ENCODE data around the gene SPECC1.
A peak's percentile ranks its signal among the peaks of the same experiment; 100 is the strongest.

SPECC1 gene

DNA sequence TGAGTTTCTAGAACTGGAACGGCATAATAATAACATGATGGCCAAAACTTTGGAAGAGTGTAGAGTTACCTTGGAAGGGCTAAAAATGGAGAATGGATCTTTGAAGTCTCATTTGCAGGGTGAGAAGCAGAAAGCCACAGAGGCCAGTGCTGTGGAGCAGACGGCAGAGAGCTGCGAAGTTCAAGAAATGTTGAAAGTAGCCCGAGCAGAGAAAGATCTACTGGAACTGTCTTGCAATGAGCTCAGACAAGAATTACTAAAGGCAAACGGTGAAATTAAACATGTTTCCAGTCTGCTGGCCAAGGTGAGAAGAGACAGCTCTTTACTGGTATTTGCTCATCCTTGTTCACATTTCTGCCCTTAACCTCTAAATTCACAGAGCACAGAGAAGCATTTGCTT is 196.4 kb downstream of the SPECC1 start:
- H3K4me3 Mint-ChIP-seq, result no peak overlapping the region
- ATAC-seq (no peak), DNase-seq (ENCODE audit: low spot score in 2 of 2) (no peak)
- H3K36me3 Mint-ChIP-seq, result no peaks in the 10 kb centered on the region
- H3K4me1 Mint-ChIP-seq, result peaks cover 11% of the 10 kb centered on the region
- no peaks in the 10 kb centered on the region for H3K9me3 Mint-ChIP-seq
- no peak overlapping the region for H3K27ac Mint-ChIP-seq

- peaks cover 11% of the 10 kb centered on the region for H3K4me1 Mint-ChIP-seq
- no peaks in the 10 kb centered on the region for H3K36me3 Mint-ChIP-seq
- no peak overlapping the region for H3K27ac Mint-ChIP-seq
- DNase-seq (ENCODE audit: low spot score in 2 of 2), result no peak
- peak; percentile 39 for ATAC-seq
- no peak overlapping the region for H3K4me3 Mint-ChIP-seq
- H3K9me3 Mint-ChIP-seq, result no peaks in the 10 kb centered on the region
Measured at GRCh38 chr17:20206068-20206467, 196.9 kb downstream of the SPECC1 start.

- Mint-ChIP-seq H3K4me1 (peaks cover 11% of the 10 kb centered on the region), H3K36me3 (no peaks in the 10 kb centered on the region), H3K9me3 (no peaks in the 10 kb centered on the region), H3K27ac (no peak overlapping the region), H3K4me3 (no peak overlapping the region)
- ATAC-seq, result no peak
- DNase-seq (ENCODE audit: low spot score in 2 of 2), result no peak
Measured at GRCh38 chr17:20206591-20206990, 197.4 kb downstream of the SPECC1 start.

DNA sequence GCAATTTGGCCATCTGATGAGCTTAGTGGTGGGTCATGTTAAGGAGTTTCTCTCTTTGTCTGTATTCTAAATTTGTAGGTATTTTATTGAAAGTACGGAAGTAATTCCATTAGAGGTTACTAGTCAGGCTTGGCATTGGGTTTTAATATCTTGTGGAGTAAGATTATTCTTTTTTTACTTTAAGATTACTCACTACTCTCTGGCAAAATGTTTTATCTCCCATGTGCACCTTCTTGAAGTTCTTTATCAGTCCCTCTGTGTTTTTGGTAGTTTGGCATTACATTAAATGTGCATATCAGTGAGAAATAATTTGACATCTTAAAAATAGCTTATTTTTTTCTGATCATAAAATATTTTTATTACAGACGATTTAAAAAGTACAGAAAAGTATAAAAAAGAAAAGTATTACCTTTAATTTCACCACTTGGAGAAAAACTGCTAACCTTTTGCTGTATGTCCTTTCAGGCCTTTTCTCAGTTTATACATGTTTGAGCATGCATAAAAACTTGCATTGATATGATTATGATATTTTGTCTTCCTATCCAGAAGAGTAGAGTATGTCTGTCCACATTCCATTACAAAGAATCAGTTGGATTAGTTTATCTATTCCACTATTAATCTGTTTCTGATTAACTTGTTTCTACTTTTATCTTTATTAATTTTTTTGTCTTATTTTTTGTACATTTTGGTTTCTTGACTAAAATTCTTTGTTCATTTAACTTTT is 198.3 kb downstream of the SPECC1 start:
- Mint-ChIP-seq H3K27ac (no peak overlapping the region), H3K4me1 (peaks cover 11% of the 10 kb centered on the region), H3K9me3 (no peaks in the 10 kb centered on the region), H3K36me3 (no peaks in the 10 kb centered on the region), H3K4me3 (no peak overlapping the region)
- DNase-seq (ENCODE audit: low spot score in 2 of 2), result no peak
- ATAC-seq, result no peak

- peaks cover 10% of the 10 kb centered on the region for H3K4me1 Mint-ChIP-seq
- ATAC-seq, result no peak
- no peaks in the 10 kb centered on the region for H3K36me3 Mint-ChIP-seq
Measured at GRCh38 chr17:20208717-20209116, 199.6 kb downstream of the SPECC1 start.

GRCh38 chr17:20210180-20210579 is 201.0 kb downstream of the SPECC1 start:
- Mint-ChIP-seq H3K4me1 (peaks cover 6% of the 10 kb centered on the region), H3K36me3 (no peaks in the 10 kb centered on the region), H3K4me3 (no peak overlapping the region), H3K27ac (no peak overlapping the region), H3K9me3 (no peaks in the 10 kb centered on the region)
- no peak for ATAC-seq
- DNase-seq (ENCODE audit: low spot score in 2 of 2), result no peak

More at GRCh38 chr17:20208717-20209116, 199.6 kb downstream of the SPECC1 start:
- no peak for DNase-seq (ENCODE audit: low spot score in 2 of 2)
- Mint-ChIP-seq H3K27ac (no peak overlapping the region), H3K4me3 (no peak overlapping the region), H3K9me3 (no peaks in the 10 kb centered on the region)

- ATAC-seq (no peak), DNase-seq (ENCODE audit: low spot score in 2 of 2) (no peak)
- H3K4me3 Mint-ChIP-seq, result no peak overlapping the region
- no peaks in the 10 kb centered on the region for H3K36me3 Mint-ChIP-seq
- no peak overlapping the region for H3K27ac Mint-ChIP-seq
- peaks cover 6% of the 10 kb centered on the region for H3K4me1 Mint-ChIP-seq
- no peaks in the 10 kb centered on the region for H3K9me3 Mint-ChIP-seq
Measured at GRCh38 chr17:20210614-20211013, 201.5 kb downstream of the SPECC1 start.

GRCh38 chr17:20211246-20211645 is 202.1 kb downstream of the SPECC1 start:
- no peaks in the 10 kb centered on the region for H3K9me3 Mint-ChIP-seq

GRCh38 chr17:20213449-20213848 is 204.3 kb downstream of the SPECC1 start:
- no peak overlapping the region for H3K27ac Mint-ChIP-seq
- DNase-seq (ENCODE audit: low spot score in 2 of 2), result no peak
- no peaks in the 10 kb centered on the region for H3K4me1 Mint-ChIP-seq
- no peaks in the 10 kb centered on the region for H3K9me3 Mint-ChIP-seq
- ATAC-seq, result no peak
- H3K36me3 Mint-ChIP-seq, result no peaks in the 10 kb centered on the region
- no peak overlapping the region for H3K4me3 Mint-ChIP-seq

More at GRCh38 chr17:20211246-20211645, 202.1 kb downstream of the SPECC1 start:
- DNase-seq (ENCODE audit: low spot score in 2 of 2) (no peak), ATAC-seq (no peak)
- H3K36me3 Mint-ChIP-seq, result no peaks in the 10 kb centered on the region
- H3K4me3 Mint-ChIP-seq, result no peak overlapping the region
- H3K27ac Mint-ChIP-seq, result no peak overlapping the region
- H3K4me1 Mint-ChIP-seq, result no peaks in the 10 kb centered on the region

DNA sequence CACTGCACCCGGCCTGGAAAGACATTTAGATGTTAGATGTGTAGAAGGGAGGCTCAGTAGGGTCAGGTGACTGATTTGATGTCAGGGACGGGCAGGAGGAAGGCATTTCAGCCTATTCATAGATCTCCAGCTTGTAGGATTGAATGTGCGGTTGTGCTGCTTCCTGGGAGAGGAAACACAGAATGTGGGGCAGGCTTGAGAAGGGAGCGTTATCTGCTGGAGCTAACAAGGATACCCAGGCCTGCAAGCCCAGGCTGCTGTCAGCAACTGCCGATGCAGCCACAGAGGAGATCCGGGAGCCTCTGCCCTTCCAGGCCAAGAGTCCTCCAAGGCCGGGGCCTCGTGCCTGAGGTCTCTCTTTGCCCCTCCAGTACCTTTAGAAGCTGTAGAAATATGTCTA is 205.6 kb downstream of the SPECC1 start:
- DNase-seq (ENCODE audit: low spot score in 2 of 2), result no peak
- Mint-ChIP-seq H3K27ac (no peak overlapping the region), H3K36me3 (no peaks in the 10 kb centered on the region)

GRCh38 chr17:20216154-20216815 is 207.1 kb downstream of the SPECC1 start:
- ATAC-seq, result no peak
- no peaks in the 10 kb centered on the region for H3K9me3 Mint-ChIP-seq
- no peak overlapping the region for H3K4me3 Mint-ChIP-seq
- H3K36me3 Mint-ChIP-seq, result no peaks in the 10 kb centered on the region
- peak overlapping the region; percentile 39 for H3K27ac Mint-ChIP-seq
- H3K4me1 Mint-ChIP-seq, result no peaks in the 10 kb centered on the region
- no peak for DNase-seq (ENCODE audit: low spot score in 2 of 2)

More for the DNA sequence above, 205.6 kb downstream of the SPECC1 start:
- no peak for ATAC-seq
- Mint-ChIP-seq H3K4me1 (no peaks in the 10 kb centered on the region), H3K9me3 (no peaks in the 10 kb centered on the region), H3K4me3 (no peak overlapping the region)

GRCh38 chr17:20216853-20217252 is 207.7 kb downstream of the SPECC1 start:
- Mint-ChIP-seq H3K4me1 (no peaks in the 10 kb centered on the region), H3K36me3 (no peaks in the 10 kb centered on the region), H3K4me3 (no peak overlapping the region)

GRCh38 chr17:20217677-20218076 is 208.5 kb downstream of the SPECC1 start:
- no peaks in the 10 kb centered on the region for H3K9me3 Mint-ChIP-seq
- H3K27ac Mint-ChIP-seq, result no peak overlapping the region
- DNase-seq (ENCODE audit: low spot score in 2 of 2), result no peak
- no peak overlapping the region for H3K4me3 Mint-ChIP-seq
- H3K4me1 Mint-ChIP-seq, result no peaks in the 10 kb centered on the region
- ATAC-seq, result no peak
- H3K36me3 Mint-ChIP-seq, result no peaks in the 10 kb centered on the region

More at GRCh38 chr17:20216853-20217252, 207.7 kb downstream of the SPECC1 start:
- ATAC-seq, result no peak
- Mint-ChIP-seq H3K27ac (peak overlapping the region; percentile 39), H3K9me3 (no peaks in the 10 kb centered on the region)
- no peak for DNase-seq (ENCODE audit: low spot score in 2 of 2)

DNA sequence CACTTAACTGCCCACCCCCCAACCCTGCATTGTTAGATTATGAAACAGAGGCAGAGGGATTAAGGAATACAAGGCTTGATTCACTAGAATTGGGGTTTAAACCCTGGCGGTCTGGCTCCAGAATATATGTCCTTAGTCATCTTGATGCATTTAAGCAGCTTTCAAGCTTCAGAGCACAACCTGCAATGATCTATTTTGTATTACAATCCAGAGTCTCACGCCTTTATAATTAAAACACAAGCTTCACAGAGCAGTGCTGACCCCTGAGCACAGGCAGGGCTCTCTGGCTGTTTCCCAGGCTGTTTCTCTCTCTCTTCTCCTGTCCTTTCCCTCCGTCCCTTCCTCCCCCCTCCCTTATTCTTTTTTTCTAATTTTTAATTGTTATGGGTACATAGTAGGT is 209.1 kb downstream of the SPECC1 start:
- no peak overlapping the region for H3K4me3 Mint-ChIP-seq
- no peak for ATAC-seq
- no peak overlapping the region for H3K27ac Mint-ChIP-seq
- no peak for DNase-seq (ENCODE audit: low spot score in 2 of 2)
- H3K9me3 Mint-ChIP-seq, result no peaks in the 10 kb centered on the region
- no peaks in the 10 kb centered on the region for H3K4me1 Mint-ChIP-seq
- no peaks in the 10 kb centered on the region for H3K36me3 Mint-ChIP-seq

DNA sequence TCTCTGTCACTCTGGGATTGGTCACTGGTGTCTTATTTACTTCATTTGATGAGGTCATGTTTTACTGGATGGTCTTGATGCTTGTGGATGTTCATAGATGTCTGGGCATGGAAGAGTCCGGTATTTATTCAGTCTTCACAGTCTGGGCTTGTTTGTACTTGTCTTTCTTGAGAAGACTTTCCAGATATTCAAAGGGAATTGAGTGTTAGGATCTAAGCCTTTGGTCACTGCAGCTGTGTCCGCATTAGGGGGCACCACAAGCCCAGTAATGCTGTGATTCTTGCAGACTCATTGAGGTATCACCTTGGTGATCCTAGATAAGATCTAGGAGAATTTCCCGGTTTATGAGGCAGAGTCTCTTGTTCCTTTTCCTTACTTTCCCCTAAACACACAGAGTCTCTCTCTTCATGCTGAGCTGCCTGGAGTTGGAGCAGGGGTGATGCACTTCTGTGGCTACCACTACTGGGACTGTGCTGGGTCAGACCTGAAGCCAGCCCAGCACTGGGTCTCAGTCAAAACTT is 214.7 kb downstream of the SPECC1 start:
- Mint-ChIP-seq H3K4me1 (peaks cover 6% of the 10 kb centered on the region), H3K4me3 (no peak overlapping the region), H3K9me3 (no peaks in the 10 kb centered on the region), H3K36me3 (no peaks in the 10 kb centered on the region), H3K27ac (no peak overlapping the region)
- DNase-seq (ENCODE audit: low spot score in 2 of 2) (no peak), ATAC-seq (no peak)

DNA sequence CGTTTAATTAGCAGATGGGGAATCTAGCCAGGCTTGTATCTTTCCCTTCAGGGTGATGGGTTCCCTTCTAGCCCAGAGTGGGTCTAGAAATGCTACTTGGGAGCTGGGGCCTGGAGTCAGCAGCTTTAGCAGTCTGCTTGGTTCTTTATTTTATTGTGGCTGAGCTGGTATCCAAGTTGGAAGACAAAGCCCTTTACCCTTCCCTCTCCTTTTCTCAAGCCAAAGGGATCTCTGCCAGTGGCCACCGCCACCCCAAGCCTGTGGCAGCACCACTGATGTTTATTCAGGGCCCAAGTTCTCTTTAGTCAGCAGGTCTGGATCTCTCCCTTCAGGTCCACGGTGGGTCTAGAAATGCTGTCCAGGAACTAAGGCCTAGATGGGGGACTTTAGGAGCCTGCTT is 215.2 kb downstream of the SPECC1 start:
- H3K4me3 Mint-ChIP-seq, result no peak overlapping the region
- no peak for ATAC-seq

More for the DNA sequence above, 215.2 kb downstream of the SPECC1 start:
- Mint-ChIP-seq H3K9me3 (no peaks in the 10 kb centered on the region), H3K4me1 (peaks cover 6% of the 10 kb centered on the region), H3K27ac (peak overlapping the region; percentile 55), H3K36me3 (no peaks in the 10 kb centered on the region)
- DNase-seq (ENCODE audit: low spot score in 2 of 2), result no peak

All from stimulated activated effector memory CD8-positive, alpha-beta T cell treated with anti-CD3 and anti-CD28 coated beads, Interleukin-12 subunit alpha, Interleukin-12 subunit beta, amount 100 ng/mL, for 72 hours (primary cell).